ENCODE data around the gene PHC2. TPM values are rescaled to one million over a fixed set of nuclear protein-coding genes. Genes with fewer than 3 reads are reported as not detected.

The PHC2 gene
- total RNA-seq, 1 experiment from 2014 or later: 9.4 TPM

- Histone ChIP-seq H3K27ac (ENCODE audit: insufficient read length, low read depth, low read length) (no peak overlapping the region), H2BK15ac (ENCODE audit: low read depth, low read length) (no peak overlapping the region), H4K91ac (ENCODE audit: insufficient read length, low read depth, low read length) (no peak overlapping the region), H2BK120ac (ENCODE audit: low read depth, low read length, poor library complexity, severe bottlenecking) (no peak overlapping the region), H4K5ac (ENCODE audit: insufficient read length, low read depth, low read length) (no peak overlapping the region), H3K14ac (ENCODE audit: insufficient read depth, low read length) (no peak overlapping the region), H2BK5ac (ENCODE audit: insufficient read length, low read length) (no peak overlapping the region), H3K23me2 (ENCODE audit: insufficient read length, low read depth, low read length, poor library complexity, severe bottlenecking) (peaks cover 7% of the 10 kb centered on the region), H2BK12ac (ENCODE audit: insufficient read length, low read depth, low read length) (no peak overlapping the region), H2AFZ (ENCODE audit: low read length) (no peak overlapping the region), H3K4me1 (ENCODE audit: insufficient read depth, low read length) (peaks cover 6% of the 10 kb centered on the region), H3K4ac (ENCODE audit: low read depth, low read length) (no peak overlapping the region), H3K9ac (ENCODE audit: extremely low read depth, insufficient read length, low read length) (no peak overlapping the region), H3K56ac (ENCODE audit: insufficient read length, low read depth, low read length) (no peak overlapping the region), H3K23ac (ENCODE audit: insufficient read length, low read depth, low read length) (no peak overlapping the region), H4K8ac (replicated peaks; ENCODE audit: insufficient read length, low read depth, low read length) (no peak overlapping the region), H2AK5ac (ENCODE audit: insufficient read length, low read length) (no peak overlapping the region), H3T11ph (ENCODE audit: low read length) (no peak overlapping the region), H3K9me3 (ENCODE audit: control insufficient read depth, low read depth, low read length) (no peaks in the 10 kb centered on the region), H3K27me3 (ENCODE audit: insufficient read depth, low read length) (peaks cover 16% of the 10 kb centered on the region; the same call in 1 of the 2 replicates), H4K20me1 (ENCODE audit: control insufficient read depth, insufficient read depth, insufficient read length) (no peaks in the 10 kb centered on the region), H3K18ac (ENCODE audit: insufficient read length, low read depth, low read length) (no peak overlapping the region), H2BK20ac (ENCODE audit: low read depth, low read length, poor library complexity, severe bottlenecking) (no peak overlapping the region), H3K79me2 (ENCODE audit: insufficient read depth, low read length) (no peaks in the 10 kb centered on the region), H3K79me1 (ENCODE audit: insufficient read depth, low read depth, low read length, poor library complexity, severe bottlenecking) (no peaks in the 10 kb centered on the region), H3K4me2 (ENCODE audit: insufficient read depth, insufficient read length, low read length) (no peak overlapping the region)
- WGBS (ENCODE audit: extremely low coverage, insufficient read length, low lambda C conversion rate): no CpG with 5 or more reads among the region's 2 CpGs
- TF ChIP-seq CTCF (conservative IDR thresholded peaks at IDR 0.05): no peak
- Mint-ChIP-seq H3K36me3 (ENCODE audit: insufficient read depth in 1 of 3, low read depth in 3 of 3) (no peaks in the 10 kb centered on the region), H3K4me3 (no peak overlapping the region), H3K9me3 (no peaks in the 10 kb centered on the region; a peak in 1 of 5 replicates), H3K4me1 (peaks cover 62 to 74% of the 10 kb centered on the region in 2 experiments), H3K27ac (no peak overlapping the region), H3K27me3 (ENCODE audit: low read depth) (peaks cover 55% of the 10 kb centered on the region)
- DNase-seq: no peak
Measured at GRCh38 chr1:33344896-33345560, 85.9 kb downstream of the PHC2 start.

Measured in H9 (cell line).